Smooth muscle cell (in vitro differentiated cells): ENCODE results near the gene ARF1. TPM values are rescaled to one million over a fixed set of nuclear protein-coding genes. Genes with fewer than 3 reads are reported as not detected.

Experiments used
- DNase-seq: peaks from one replicate; lab custom pipeline; 2025; ENCODE audit not compliant: unreplicated experiment; lab: John Stamatoyannopoulos, UW
- H2AFZ ChIP-seq: fragments of 200-600 bp; sonication (generic); 2 replicates; pipeline ENCODE4 v1.6.0; 2016; ENCODE audit warnings: antibody characterized with exemption, low read depth, mild to moderate bottlenecking
- H3F3A ChIP-seq: fragments of 200-600 bp; sonication (generic); 2 replicates; pipeline ENCODE4 v1.6.0; 2017; ENCODE audit warnings: antibody characterized with exemption, low read depth
- H3K27ac ChIP-seq: fragments of 200-600 bp; sonication (generic); 2 replicates; pipeline ENCODE4 v1.5.1; 2016; ENCODE audit warnings: low read depth, mild to moderate bottlenecking
- H3K27me3 ChIP-seq: fragments of 200-600 bp; sonication (generic); 2 replicates; pipeline ENCODE4 v1.6.1; 2016; ENCODE audit warnings: low read depth, mild to moderate bottlenecking
- H3K36me3 ChIP-seq: fragments of 200-600 bp; sonication (generic); 2 replicates; pipeline ENCODE4 v1.5.1; 2016; ENCODE audit warnings: low read depth
- H3K4me1 ChIP-seq: fragments of 200-600 bp; sonication (generic); 2 replicates; pipeline ENCODE4 v1.5.1; 2016; ENCODE audit warnings: low read depth
- H3K4me2 ChIP-seq: fragments of 200-600 bp; sonication (generic); 2 replicates; pipeline ENCODE4 v1.6.0; 2016; ENCODE audit warnings: mild to moderate bottlenecking
- H3K4me3 ChIP-seq: fragments of 200-600 bp; sonication (generic); 2 replicates; pipeline ENCODE4 v1.5.1; 2016; ENCODE audit warnings: mild to moderate bottlenecking
- H3K79me2 ChIP-seq: fragments of 200-600 bp; sonication (generic); 2 replicates; pipeline ENCODE4 v1.6.0; 2016; ENCODE audit warnings: low read depth, mild to moderate bottlenecking
- H3K9ac ChIP-seq: fragments of 200-600 bp; sonication (generic); 2 replicates; pipeline ENCODE4 v1.6.0; 2016; ENCODE audit warnings: low read depth
- H3K9me3 ChIP-seq: fragments of 200-600 bp; sonication (generic); replicated peaks from 2 replicates; pipeline ENCODE4 v1.5.1; 2016; ENCODE audit warnings: low read depth
- H4K20me1 ChIP-seq: fragments of 200-600 bp; sonication (generic); 2 replicates; pipeline ENCODE4 v1.6.0; 2016; ENCODE audit warnings: low read depth
- CTCF ChIP-seq: fragments of 200-600 bp; sonication (generic); IDR thresholded peaks from 2 replicates; pipeline ENCODE4 v1.5.1; 2017; ENCODE audit warnings: borderline replicate concordance, mild to moderate bottlenecking, antibody characterized with exemption; ENCODE audit not compliant: insufficient read depth, poor library complexity, severe bottlenecking
- WGBS: methylation state at CpG from one replicate; pipeline ENCODE4 v1.1.7; 2016; ENCODE audit warnings: low lambda C conversion rate; 5-methylcytosine and 5-hydroxymethylcytosine counted together
- polyA plus RNA-seq: library from polyadenylated mRNA; unstranded; fragments of >200 nt; fragmentation: Nextera tagmentation; extraction: Ambion mirVana; gene quantifications from 2 replicates; pipeline ENCODE4 v1.2.1, GENCODE V29; 2016
- total RNA-seq: library from RNA; depleted of rRNA; stranded (reverse); fragments of >200 nt; gene quantifications from 2 replicates; pipeline ENCODE4 v1.2.3, GENCODE V29; 2014

Gene ARF1
- total and polyA plus RNA-seq, 2 experiments from 2014 or later, result 237 to 698 TPM

GRCh38 chr1:228076796-228077430 lies 5.6 kb upstream of the ARF1 start:
- TF ChIP-seq CTCF, result no peak
- H3K79me2 ChIP-seq, result peaks cover 10% of the 10 kb centered on the region
- no peaks in the 10 kb centered on the region for H3F3A ChIP-seq
- H3K9ac ChIP-seq, result no peak overlapping the region
- H2AFZ ChIP-seq, result no peak overlapping the region
- peaks cover 66% of the 10 kb centered on the region for H4K20me1 ChIP-seq
- no peaks in the 10 kb centered on the region for H3K9me3 ChIP-seq
- no peaks in the 10 kb centered on the region for H3K27me3 ChIP-seq
- peaks cover 16% of the 10 kb centered on the region for H3K4me1 ChIP-seq
- H3K4me2 ChIP-seq, result no peak overlapping the region
- no peaks in the 10 kb centered on the region for H3K36me3 ChIP-seq
- DNase-seq, result no peak
- no peak overlapping the region for H3K4me3 ChIP-seq
- no peak overlapping the region for H3K27ac ChIP-seq
- WGBS, result 82% methylated on average over 9 of the region's 9 CpGs

- Histone ChIP-seq H3K27ac (no peak overlapping the region), H3K9ac (no peak overlapping the region), H3K4me1 (peaks cover 19% of the 10 kb centered on the region), H3K79me2 (peaks cover 18% of the 10 kb centered on the region), H3K36me3 (no peaks in the 10 kb centered on the region), H2AFZ (no peak overlapping the region), H3F3A (no peaks in the 10 kb centered on the region), H3K4me3 (no peak overlapping the region), H3K27me3 (no peaks in the 10 kb centered on the region), H4K20me1 (peaks cover 66% of the 10 kb centered on the region), H3K9me3 (no peaks in the 10 kb centered on the region), H3K4me2 (no peak overlapping the region)
- no peak for DNase-seq
- WGBS, result 88% methylated on average over 10 of the region's 10 CpGs
- TF ChIP-seq CTCF, result no peak
These were observed 4.8 kb upstream of the ARF1 start for GRCh38 chr1:228077565-228078330.

GRCh38 chr1:228079013-228079412 lies 3.5 kb upstream of the ARF1 start:
- no peak for TF ChIP-seq CTCF
- H3K79me2 ChIP-seq, result peaks cover 30% of the 10 kb centered on the region
- no peaks in the 10 kb centered on the region for H3K36me3 ChIP-seq
- no peak overlapping the region for H3K4me3 ChIP-seq
- no peak for DNase-seq
- H3K9ac ChIP-seq, result no peak overlapping the region
- 94% methylated on average over 7 of the region's 7 CpGs for WGBS
- H3K27ac ChIP-seq, result no peak overlapping the region
- no peaks in the 10 kb centered on the region for H3K27me3 ChIP-seq
- peaks cover 15% of the 10 kb centered on the region for H3K4me1 ChIP-seq
- no peak overlapping the region for H3K4me2 ChIP-seq
- no peaks in the 10 kb centered on the region for H3K9me3 ChIP-seq
- H4K20me1 ChIP-seq, result peaks cover 76% of the 10 kb centered on the region
- H3F3A ChIP-seq, result peaks cover 6% of the 10 kb centered on the region
- H2AFZ ChIP-seq, result no peak overlapping the region
